Activated T-cell treated with anti-CD3 and anti-CD28 coated beads, Interleukin-2, amount 50 U/mL, for 24 hours (primary cell): Measurements from ENCODE around the gene NAV2.
"Not testable (repeated sequence)": the region's sequence is repeated elsewhere in the genome, so short reads cannot be mapped to it uniquely, and the experiment has no call there.

Experiments
- DNase-seq: peaks from one replicate; pipeline ENCODE4 v3.0.0-alpha.2; 2020
- H3K27ac Mint-ChIP-seq: 2 replicates; pipeline ENCODE4 v1.8.0; 2020; ENCODE audit warnings: mild to moderate bottlenecking, mixed read lengths
- H3K27me3 Mint-ChIP-seq: 2 replicates; pipeline ENCODE4 v1.8.0; 2020; ENCODE audit warnings: mixed read lengths
- H3K36me3 Mint-ChIP-seq: 2 replicates; pipeline ENCODE4 v1.8.0; 2020; ENCODE audit warnings: low read depth, mixed read lengths
- H3K4me1 Mint-ChIP-seq: 2 replicates; pipeline ENCODE4 v1.8.0; 2020; ENCODE audit warnings: low read depth, mixed read lengths
- H3K4me3 Mint-ChIP-seq: 2 replicates; pipeline ENCODE4 v1.8.0; 2020; ENCODE audit warnings: mild to moderate bottlenecking, moderate library complexity, mixed read lengths
- H3K9me3 Mint-ChIP-seq: 2 replicates; pipeline ENCODE4 v1.8.0; 2020; ENCODE audit warnings: mixed read lengths

Gene NAV2

DNA sequence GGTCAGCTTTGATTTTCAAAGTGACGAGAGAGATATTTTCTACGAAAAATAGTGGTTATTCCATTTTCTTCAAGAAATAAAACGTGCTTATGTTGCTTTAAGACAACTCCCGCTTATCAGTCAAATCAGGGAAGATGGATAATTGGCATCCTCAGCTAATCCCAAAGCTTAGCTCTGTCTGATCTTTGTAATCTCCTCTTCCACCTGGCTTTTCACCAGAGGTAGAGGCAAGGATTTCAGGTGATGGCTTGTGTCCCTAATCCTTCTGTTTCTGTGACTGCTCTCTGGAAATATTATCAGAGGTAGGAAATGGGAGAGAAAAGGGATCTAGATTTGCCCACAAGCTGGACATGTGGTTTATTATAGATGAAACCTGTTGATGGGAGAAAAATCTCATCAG is 368.7 kb downstream of the NAV2 start:
- Mint-ChIP-seq H3K36me3 (no peaks in the 10 kb centered on the region), H3K9me3 (no peaks in the 10 kb centered on the region), H3K27ac (no peak overlapping the region), H3K4me3 (no peak overlapping the region), H3K27me3 (peaks cover 10% of the 10 kb centered on the region), H3K4me1 (peaks cover 5% of the 10 kb centered on the region)
- DNase-seq: no peak

DNA sequence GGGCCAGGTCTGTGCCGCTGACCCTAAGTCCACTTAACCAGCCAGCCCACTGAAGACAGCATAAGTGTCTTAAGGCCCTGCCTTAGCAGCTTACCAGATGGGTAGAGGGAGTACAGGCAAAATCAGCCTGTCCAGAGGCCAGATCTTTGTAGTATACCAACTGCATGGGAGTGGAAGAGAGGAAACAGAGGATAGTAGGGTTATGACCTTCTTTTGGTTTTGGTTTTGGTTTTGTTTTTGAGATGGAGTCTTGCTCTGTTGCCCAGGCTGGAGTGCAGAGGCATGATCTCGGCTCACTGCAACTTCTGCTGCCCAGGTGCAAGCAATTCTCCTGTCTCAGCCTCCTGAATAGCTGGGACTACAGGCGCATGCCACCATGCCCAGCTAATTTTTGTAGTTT is 371.2 kb downstream of the NAV2 start:
- not testable (repeated sequence) for H3K27me3 Mint-ChIP-seq, H3K4me3 Mint-ChIP-seq, H3K27ac Mint-ChIP-seq, DNase-seq, H3K36me3 Mint-ChIP-seq, H3K9me3 Mint-ChIP-seq
- H3K4me1 Mint-ChIP-seq: peaks cover 14% of the 10 kb centered on the region

DNA sequence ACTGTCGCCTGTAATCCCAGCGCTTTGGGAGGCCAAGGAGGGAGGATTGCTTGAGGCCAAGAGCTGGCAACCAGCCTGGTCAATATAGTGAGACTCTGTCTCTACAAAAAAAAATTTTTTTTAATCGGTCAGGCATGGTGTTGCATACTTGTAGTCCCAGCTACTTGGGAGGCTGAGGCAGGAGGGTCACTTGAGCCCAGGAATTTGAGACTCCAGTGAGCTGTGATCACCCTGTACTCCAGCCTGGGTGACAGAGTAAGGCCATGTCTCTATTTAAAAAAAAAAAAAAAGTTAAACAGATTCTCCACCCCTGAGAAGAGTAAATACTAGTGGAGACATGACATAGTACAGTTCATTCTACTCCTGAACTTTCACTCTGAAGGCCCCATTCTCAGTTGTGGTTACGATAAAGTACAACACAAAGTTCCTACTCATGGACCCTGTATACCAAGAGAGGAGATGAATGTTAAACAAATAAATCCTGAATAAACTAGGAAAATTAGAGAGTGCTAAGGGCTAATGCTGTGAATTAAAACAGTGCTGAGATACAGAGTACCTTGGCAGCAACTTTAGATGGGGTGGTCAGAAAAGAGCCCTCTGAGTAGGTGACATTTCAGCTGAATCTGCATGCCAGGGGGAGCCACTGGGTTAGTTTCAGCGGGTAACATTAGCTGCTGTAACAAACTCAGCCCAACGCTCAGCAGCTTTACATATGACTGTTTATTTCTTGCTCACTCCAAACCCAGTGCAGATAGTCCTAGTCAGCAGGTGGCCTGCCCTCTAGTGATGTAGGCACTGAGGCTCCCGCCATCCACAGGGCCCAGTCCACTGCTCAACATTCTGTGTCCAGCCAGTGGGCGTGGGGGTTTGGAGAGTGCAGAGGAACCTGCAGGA is 372.5 kb downstream of the NAV2 start:
- no peaks in the 10 kb centered on the region for H3K9me3 Mint-ChIP-seq
- H3K27me3 Mint-ChIP-seq: peaks cover 2% of the 10 kb centered on the region
- H3K36me3 Mint-ChIP-seq: no peaks in the 10 kb centered on the region
- H3K4me3 Mint-ChIP-seq: no peak overlapping the region
- DNase-seq: no peak
- H3K4me1 Mint-ChIP-seq: peaks cover 20% of the 10 kb centered on the region
- H3K27ac Mint-ChIP-seq: no peak overlapping the region

DNA sequence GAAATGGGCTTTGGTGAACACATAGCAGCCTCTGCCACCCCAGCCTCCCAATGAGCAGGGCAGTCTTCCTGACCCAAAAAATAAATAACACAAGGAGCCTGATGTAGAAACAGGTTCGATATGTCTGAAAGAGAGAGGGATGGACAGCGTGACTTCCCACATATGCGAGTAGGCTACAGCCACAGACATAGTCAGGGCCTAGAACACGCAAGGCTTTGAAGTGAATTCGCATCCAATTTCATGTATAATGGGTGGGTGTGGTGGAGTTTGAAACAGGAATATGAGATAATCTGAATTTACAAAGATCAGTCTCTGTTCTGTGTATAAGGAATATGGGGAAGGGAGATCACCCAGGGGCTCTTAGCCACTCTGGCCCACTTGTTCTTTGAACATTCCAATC is 373.3 kb downstream of the NAV2 start:
- DNase-seq: no peak
- peaks cover 2% of the 10 kb centered on the region for H3K27me3 Mint-ChIP-seq

DNA sequence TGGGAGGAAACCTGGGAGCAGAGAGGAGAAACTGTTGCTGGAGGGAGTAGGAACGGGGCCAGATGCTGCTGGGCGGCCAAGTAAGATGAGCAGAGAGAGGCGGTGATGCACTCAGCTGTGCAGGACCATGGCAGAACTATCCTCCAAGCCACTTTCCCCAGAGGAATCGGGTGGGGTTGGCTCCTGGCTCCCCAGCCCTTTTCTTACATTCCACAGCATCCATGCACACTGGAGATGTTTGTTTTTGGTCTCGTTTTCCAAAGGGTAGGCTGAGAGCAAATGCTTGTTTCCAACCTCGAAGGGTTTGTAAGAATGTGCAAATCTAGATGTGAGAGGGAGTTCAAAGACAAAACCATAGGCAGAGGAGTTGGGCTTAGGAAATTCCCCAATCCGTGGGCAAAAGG is 374.5 kb downstream of the NAV2 start:
- H3K4me3 Mint-ChIP-seq: no peak overlapping the region

More for the DNA sequence above, 373.3 kb downstream of the NAV2 start:
- no peaks in the 10 kb centered on the region for H3K9me3 Mint-ChIP-seq
- no peaks in the 10 kb centered on the region for H3K36me3 Mint-ChIP-seq
- H3K4me1 Mint-ChIP-seq: peaks cover 18% of the 10 kb centered on the region
- H3K27ac Mint-ChIP-seq: no peak overlapping the region
- H3K4me3 Mint-ChIP-seq: no peak overlapping the region

DNA sequence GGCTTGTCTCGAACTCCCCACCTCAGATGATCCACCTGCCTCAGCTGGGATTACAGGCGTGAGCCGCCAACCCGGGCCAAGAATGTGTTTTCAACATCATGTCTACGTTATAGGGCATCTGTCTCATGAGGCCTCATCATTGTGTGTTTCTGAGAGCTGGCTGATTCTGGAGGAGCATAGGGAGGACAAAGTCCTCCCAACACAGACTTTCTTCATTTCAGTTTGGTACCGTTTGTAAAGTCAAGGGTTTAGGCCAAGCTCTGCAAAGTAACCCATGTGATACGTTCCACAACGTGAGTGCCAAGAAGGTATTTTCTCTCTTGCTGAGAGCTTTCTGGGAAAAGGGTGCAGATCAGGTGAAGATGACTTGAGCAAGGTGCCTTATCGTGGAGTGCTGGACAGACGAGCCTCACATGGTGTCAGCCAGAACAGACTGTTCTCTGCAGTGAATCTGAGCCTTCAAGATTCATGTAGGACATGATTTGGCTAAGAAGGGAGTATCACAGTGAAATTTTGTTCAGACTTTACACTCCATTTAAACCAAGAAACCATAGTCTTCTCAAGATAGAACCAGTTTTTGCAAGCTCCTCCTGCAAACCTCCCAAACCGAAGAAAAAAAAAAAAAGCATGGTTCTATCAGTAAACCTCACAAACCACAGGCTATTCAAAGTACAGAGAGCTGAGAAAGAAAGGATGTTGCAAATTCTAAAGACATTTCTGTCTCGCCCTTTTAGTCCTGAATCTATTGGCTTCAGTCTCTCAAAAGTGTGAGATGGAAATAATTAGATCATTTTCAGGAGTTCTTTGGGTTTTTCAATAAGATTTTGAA is 376.0 kb downstream of the NAV2 start:
- Mint-ChIP-seq H3K9me3 (no peaks in the 10 kb centered on the region), H3K4me3 (no peak overlapping the region), H3K27me3 (peaks cover 4% of the 10 kb centered on the region), H3K4me1 (peaks cover 18% of the 10 kb centered on the region), H3K36me3 (no peaks in the 10 kb centered on the region), H3K27ac (no peak overlapping the region)
- DNase-seq: no peak

More for the DNA sequence above, 374.5 kb downstream of the NAV2 start:
- peaks cover 18% of the 10 kb centered on the region for H3K4me1 Mint-ChIP-seq
- no peaks in the 10 kb centered on the region for H3K36me3 Mint-ChIP-seq
- H3K27ac Mint-ChIP-seq: no peak overlapping the region
- H3K27me3 Mint-ChIP-seq: peaks cover 6% of the 10 kb centered on the region
- no peak for DNase-seq
- H3K9me3 Mint-ChIP-seq: no peaks in the 10 kb centered on the region

DNA sequence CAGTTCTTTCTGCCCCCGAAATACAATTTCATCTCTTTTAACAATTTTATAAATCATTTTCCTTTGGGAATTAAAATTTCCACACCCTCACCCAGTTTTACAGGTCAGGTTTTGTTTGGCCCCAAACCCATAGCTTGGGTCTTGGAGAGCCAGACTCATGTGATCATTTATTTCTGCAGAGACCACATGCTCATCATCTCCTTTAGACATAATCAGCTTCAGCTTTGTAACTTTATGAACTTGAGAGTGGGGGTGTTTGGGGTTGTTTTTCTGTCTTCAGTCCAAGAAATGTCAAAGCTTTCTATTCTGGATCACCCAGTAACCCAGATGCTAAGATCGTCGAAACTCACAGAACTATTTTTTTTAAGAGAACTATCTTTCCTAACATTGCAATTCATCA is 376.7 kb downstream of the NAV2 start:
- no peak for DNase-seq
- Mint-ChIP-seq H3K27ac (no peak overlapping the region), H3K36me3 (no peaks in the 10 kb centered on the region), H3K9me3 (no peaks in the 10 kb centered on the region), H3K4me3 (no peak overlapping the region), H3K27me3 (peaks cover 4% of the 10 kb centered on the region), H3K4me1 (peaks cover 18% of the 10 kb centered on the region)

DNA sequence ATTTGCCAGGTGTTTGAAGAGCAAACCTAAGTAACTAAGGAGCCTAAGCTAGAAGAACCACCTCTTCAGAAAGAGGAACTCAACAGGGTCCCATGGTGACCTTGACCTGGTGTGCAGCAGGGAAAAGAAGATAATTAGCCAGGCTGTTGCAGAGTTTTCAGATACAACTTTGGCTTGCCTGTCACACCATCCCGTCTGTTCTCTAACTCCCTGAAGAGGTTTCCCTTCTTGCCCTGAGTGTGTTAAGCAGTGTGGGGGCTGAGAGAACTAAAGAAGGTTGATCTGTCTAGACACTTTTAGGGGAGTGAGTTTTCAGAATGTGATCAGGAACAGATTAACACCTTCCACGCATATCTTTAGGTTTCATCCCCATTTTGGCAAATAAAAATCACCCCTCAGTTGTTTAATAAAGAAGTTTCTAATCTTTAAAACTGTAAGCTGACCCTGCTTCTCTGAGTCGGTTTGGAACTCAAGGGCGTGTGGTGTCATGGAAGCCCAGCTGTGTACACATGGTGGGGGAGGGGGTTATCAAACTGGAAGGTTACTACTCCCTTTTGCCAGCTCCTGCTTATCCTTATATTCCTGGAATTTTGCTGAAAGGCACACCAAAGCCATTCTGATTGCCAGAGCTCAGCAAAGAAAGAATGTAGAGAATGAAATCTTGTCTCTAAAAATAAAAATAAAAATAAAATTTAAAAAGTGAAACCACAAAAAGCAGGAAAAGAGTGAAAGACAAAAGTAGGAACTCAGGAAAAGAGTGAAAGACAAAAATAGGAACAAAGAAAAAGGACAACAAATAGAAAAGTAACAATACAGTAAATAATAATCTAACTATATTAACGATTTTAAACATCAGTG is 377.4 kb downstream of the NAV2 start:
- Mint-ChIP-seq H3K4me3 (no peak overlapping the region), H3K9me3 (no peaks in the 10 kb centered on the region), H3K4me1 (peaks cover 18% of the 10 kb centered on the region), H3K27me3 (peaks cover 4% of the 10 kb centered on the region), H3K36me3 (no peaks in the 10 kb centered on the region), H3K27ac (no peak overlapping the region)
- DNase-seq: no peak

DNA sequence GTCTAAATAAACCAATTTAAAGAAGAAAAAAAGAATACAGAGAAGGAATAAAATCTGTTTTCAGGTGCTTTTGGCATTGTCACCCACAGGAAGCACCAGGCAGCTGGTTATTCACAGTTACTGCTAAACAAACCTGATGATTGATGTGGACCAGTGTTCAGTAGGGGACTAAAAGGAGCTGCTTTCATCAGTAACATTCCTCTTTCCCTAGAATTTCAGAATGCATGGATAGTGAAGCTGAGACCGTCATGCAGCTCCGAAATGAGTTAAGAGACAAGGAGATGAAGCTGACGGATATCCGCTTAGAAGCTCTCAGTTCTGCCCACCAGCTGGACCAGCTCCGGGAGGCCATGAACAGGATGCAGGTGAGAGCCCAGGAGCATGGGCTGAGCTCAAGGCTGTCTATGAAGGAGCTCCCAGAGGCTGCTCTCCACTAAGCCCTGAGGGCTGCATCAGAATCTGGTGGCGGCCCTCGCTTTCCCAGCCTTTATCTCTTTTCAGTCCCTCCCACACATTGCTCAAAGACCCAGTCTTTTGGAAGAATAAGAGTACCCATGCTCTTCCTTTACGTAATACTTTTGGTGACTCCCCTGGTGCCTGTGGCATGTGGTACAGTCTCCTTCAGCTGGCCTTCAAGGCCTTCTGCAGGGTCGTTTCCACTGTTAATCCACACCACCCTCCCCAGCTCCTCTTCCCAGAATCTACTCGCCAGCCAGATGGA is 378.2 kb downstream of the NAV2 start:
- Mint-ChIP-seq H3K36me3 (no peaks in the 10 kb centered on the region), H3K4me3 (no peak overlapping the region), H3K27ac (no peak overlapping the region), H3K27me3 (peaks cover 4% of the 10 kb centered on the region), H3K4me1 (peaks cover 18% of the 10 kb centered on the region), H3K9me3 (no peaks in the 10 kb centered on the region)
- DNase-seq: no peak

DNA sequence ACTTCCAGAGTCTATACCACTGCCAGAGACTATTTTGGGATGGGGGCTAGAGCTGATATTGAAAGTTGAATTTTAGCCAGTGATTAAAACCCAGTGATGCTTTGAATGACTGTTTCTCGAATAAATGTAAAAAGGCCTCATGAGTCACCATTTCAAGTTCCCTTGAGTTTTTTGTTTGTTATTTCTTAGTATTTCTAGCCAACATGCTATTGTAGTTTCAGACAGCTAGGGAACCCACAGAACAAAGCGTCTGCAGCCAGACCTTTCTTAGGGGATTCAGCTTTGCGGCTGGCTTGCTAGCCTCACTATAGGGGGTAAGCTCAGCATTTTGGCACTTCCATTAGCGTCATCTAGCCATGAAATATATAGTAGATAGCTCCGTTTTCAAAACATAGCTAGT is 381.1 kb downstream of the NAV2 start:
- Mint-ChIP-seq H3K4me1 (peaks cover 14% of the 10 kb centered on the region), H3K9me3 (no peaks in the 10 kb centered on the region), H3K4me3 (no peak overlapping the region), H3K27me3 (peaks cover 4% of the 10 kb centered on the region), H3K27ac (no peak overlapping the region), H3K36me3 (no peaks in the 10 kb centered on the region)
- DNase-seq: no peak

DNA sequence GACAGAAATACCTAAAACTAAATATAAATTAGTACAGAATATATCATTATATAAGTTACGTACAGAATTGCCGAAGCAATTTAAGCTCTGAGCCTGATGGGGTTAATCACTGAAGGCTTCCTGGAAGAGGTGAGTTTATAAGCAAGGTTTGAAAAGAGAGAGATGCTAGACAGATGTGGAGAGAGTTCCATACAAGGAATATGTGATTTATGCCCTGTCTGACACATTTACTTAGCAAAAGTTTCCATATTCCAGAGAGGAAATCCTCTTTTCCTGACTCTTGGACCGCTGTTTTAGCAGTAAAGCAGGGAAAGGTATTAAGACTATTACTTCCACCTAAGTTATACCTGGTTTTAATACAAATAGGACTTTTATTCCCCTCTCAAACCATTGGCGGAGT is 382.6 kb downstream of the NAV2 start:
- peaks cover 4% of the 10 kb centered on the region for H3K27me3 Mint-ChIP-seq

DNA sequence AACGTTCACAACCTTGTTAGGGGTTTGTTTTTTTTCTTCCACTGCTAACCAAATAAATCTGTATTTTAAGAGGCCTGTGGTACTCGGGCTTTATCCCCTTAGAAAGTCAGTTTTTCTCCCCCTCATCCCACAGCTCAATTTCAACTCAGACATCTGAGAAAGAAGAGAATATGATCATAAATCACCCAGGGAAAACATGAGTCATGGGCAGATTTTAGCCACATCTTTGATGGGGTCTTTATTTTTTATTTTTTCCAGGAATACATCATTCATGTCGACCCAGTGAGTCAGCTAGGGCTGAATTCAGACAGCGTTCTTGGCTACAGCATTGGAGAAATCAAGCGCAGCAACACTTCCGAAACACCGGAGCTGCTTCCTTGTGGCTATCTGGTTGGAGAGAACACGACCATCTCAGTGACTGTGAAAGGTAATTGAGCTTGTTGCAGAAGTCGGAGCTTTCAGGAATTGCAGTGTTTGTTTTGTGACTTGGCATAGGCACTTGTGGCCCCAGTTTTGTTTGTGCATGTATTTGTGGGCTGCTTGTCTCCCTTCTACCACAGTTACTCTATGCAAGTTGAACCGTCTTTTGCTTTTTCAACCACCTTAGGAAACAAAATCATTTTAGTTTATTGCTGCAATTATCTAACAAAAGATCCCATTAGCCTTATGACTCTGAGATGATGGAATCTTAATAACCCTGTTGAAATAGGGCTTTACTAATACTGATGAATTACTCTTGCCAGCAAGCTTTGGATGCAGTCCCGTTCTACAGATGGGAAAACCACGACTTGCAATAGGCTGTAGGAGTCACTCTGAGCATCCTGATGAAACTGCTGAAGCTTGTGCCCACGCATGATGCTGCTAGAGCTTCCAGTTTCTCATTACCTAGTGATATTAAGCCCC is 384.9 kb downstream of the NAV2 start:
- Mint-ChIP-seq H3K4me1 (peaks cover 15% of the 10 kb centered on the region), H3K4me3 (no peak overlapping the region), H3K36me3 (no peaks in the 10 kb centered on the region), H3K9me3 (no peaks in the 10 kb centered on the region), H3K27ac (no peak overlapping the region), H3K27me3 (no peaks in the 10 kb centered on the region)
- no peak for DNase-seq

More for the DNA sequence above, 382.6 kb downstream of the NAV2 start:
- Mint-ChIP-seq H3K4me1 (peaks cover 13% of the 10 kb centered on the region), H3K36me3 (no peaks in the 10 kb centered on the region), H3K27ac (no peak overlapping the region), H3K4me3 (no peak overlapping the region), H3K9me3 (no peaks in the 10 kb centered on the region)
- DNase-seq: no peak

DNA sequence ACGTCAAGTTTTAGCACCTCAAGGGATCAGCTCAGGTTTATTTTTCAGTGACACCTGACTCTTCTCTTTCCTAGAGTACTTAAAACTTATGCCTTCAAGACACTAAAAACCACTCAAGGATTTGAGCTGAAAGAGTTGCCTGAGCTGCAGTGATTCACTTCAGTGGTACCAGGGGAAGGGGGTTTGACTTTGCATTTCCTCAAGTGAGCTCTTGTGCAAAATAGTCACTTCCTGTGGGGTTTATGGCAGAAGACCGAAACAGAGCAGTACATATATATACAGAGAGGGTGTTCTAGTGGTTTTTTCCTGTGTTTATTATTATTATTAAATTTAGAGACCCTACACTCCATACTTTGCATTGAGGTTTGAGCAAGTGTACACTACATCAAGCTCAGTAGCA is 386.9 kb downstream of the NAV2 start:
- no peaks in the 10 kb centered on the region for H3K27me3 Mint-ChIP-seq
- H3K9me3 Mint-ChIP-seq: no peaks in the 10 kb centered on the region
- H3K36me3 Mint-ChIP-seq: no peaks in the 10 kb centered on the region
- no peak for DNase-seq
- no peak overlapping the region for H3K4me3 Mint-ChIP-seq
- peaks cover 15% of the 10 kb centered on the region for H3K4me1 Mint-ChIP-seq
- H3K27ac Mint-ChIP-seq: no peak overlapping the region
